GM13977 (cell line): ENCODE results near the gene COX19.

Source experiments
- DNase-seq: peaks from one replicate; pipeline ENCODE4 v3.0.0; 2012; ENCODE audit warnings: low spot score
- in situ Hi-C: fragments of 300-500 bp; cut with MboI; formaldehyde crosslinking; loops from one replicate; pipeline ENCODE4 v1.12.0; 2022; ENCODE audit warnings: low sequenced_read_pairs, low pct_unique_long_range_greater_than_20kb, mixed read lengths, inconsistent platforms; ENCODE audit not compliant: unreplicated experiment
- TF ChIP-seq, protein P1 (sequence below): IDR thresholded peaks from 2 replicates; pipeline ENCODE4 v1.5.1; 2012; ENCODE audit warnings: mild to moderate bottlenecking, control low read depth; ENCODE audit not compliant: insufficient read depth; ENCODE audit errors: extremely low read depth, missing control alignments

COX19 gene

DNA sequence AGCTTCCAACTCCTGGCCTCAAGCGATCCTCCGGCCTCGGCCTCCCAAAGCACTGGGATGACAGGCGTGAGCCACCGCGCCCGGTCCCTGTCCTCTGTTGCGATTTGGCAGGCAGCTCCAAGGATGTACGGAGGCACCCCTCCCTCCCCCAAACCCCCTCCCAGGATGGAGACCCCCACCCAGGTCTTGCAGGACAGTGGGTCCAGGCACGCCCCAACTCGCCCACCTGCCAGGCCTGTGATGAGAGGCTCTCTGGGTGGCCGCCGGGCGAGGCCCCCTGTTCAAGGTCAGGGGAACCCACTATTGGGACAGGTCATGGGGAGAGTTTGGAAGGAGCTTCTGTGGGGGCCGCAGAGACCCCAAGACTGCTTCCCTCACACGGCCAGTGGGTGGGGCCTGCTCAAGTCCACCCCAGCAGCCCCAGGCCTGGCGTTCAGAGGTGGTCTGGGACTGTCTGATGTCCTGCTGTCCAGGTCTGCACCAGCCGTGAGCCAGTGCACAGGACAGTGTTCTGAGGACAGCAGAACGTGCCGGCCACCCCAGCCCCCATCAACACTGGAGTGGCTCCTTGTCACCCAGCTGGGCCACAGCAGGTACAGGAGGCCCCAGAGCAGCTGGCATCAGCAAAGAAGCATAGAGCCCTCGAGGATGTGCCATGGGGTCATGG, 23.3 kb downstream of the COX19 start:
- no peak for DNase-seq
- in situ Hi-C loops = no loop called here
- TF ChIP-seq, protein P1, sequence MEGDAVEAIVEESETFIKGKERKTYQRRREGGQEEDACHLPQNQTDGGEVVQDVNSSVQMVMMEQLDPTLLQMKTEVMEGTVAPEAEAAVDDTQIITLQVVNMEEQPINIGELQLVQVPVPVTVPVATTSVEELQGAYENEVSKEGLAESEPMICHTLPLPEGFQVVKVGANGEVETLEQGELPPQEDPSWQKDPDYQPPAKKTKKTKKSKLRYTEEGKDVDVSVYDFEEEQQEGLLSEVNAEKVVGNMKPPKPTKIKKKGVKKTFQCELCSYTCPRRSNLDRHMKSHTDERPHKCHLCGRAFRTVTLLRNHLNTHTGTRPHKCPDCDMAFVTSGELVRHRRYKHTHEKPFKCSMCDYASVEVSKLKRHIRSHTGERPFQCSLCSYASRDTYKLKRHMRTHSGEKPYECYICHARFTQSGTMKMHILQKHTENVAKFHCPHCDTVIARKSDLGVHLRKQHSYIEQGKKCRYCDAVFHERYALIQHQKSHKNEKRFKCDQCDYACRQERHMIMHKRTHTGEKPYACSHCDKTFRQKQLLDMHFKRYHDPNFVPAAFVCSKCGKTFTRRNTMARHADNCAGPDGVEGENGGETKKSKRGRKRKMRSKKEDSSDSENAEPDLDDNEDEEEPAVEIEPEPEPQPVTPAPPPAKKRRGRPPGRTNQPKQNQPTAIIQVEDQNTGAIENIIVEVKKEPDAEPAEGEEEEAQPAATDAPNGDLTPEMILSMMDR = no peak

DNA sequence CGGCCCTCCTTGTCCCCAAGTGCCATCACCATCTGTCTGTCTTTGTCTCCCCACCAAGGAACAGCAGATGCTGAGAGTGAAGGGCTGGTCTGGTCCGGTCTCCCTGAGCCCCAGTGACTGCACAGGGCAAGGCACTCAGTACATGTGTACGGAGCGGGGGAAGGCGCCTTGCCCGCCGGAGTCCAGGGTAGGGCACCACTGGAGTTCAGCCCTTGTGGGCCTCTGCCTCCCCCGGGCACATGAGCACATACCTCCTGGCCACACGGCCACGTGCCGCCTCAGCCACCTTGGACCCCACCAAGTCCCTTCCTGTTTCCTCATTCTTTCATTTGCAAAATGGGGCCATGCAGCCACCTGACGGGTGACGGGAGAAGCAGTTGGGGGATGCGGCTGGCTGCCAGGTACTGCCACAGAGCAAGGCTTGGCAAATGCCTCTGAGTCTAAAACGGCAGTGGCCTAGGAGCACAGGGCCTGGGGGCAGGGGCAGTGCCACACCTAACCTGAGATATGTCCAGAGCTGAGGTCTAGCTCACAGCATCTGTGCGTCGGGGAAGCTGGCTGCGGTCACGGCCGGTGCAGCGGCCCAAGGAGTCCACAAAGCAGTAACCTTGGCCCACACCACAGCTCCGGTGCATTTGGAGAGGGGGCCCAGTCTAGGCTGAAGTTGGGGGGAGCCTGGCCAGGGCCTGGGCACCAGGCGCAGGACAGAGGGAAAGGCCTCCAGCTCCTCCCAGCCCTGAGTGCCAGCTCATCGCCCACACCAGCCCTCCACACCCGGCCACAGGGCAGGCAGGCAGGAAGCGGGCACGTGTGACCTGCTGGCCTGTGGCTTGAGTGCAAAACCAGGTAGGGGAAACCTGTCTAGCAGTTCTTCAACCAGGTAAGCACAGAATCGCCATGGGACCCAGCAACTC, 26.1 kb downstream of the COX19 start:
- no peak for DNase-seq
- TF ChIP-seq, protein P1 = no peak
- in situ Hi-C loops = no loop called here

DNA sequence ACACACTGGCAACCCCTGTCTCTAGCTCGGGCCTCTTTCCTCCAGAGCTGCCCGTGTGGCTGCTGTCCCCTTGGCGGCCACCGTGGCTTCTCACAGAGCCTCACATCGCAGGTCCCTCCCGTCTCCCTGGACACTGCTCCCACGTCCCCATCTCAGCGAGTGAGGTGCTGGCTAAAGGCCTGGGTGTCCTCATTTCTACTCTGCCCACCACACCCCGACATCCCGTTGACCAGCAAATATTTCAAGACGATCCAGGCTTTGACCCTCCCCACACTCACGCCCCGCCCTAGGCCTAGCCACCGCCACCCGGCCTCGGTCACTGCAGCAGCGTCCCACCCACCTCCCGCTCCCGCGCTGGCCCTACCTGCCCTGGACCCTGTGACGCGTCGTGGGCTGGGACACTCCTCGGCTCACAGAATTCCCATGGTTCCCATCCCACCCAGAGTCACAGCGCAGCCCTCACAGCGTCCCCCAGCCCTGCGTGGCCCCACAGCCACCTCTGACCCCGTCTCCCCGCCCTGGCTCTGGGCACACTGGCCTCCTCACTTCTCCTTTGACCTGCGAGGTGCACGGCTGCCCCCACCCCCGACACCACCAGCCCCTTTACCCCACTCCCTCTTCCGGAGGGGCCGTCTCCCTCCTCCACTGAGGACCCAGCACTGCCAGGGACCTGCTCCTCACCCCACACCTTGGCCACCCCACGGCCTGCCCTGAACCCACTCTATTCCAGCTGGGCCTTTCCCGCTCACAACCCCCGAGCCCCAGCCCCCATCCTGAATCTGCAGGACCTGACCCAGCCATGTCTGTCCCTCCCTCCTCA, 27.7 kb downstream of the COX19 start:
- TF ChIP-seq, protein P1 = no peak
- no peak for DNase-seq
- in situ Hi-C loops = no loop called here

DNA sequence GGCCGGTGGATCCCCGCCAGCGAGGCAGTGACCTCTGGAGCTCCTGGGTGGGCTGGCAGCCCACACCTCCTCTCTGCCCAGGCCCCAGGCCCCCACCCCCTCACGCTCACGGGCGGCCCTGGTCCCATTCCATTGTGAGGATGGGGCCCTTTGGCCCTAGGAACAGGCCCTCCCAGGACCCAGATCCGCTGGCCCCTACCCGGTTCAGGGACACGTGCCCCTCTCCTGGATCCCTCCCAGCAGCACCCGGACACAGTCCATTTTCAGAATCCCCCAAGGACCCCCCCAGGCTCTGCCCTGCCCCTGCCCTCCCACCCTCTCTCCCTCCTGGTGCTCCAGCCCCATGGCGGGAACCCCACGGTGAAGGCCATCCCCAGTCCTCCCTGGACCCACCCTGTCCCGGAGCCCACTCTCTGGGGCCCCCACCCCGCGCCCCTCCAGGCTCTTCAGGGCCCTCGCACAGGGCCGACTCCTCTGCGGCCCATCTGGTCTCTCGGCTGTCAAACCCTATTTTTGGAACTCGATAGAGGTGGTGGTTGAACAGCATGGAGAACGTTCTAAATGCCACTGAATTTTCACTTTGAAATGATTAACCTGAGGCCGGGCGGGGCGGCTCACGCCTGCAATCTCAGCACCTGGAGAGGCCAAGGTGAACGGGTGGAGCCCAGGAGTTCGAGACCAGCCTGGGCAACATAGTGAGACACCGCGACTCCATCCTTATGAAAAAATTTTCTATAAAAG, 28.9 kb downstream of the COX19 start:
- no peak for DNase-seq
- TF ChIP-seq, protein P1 = no peak
- in situ Hi-C loops = no loop called here

DNA sequence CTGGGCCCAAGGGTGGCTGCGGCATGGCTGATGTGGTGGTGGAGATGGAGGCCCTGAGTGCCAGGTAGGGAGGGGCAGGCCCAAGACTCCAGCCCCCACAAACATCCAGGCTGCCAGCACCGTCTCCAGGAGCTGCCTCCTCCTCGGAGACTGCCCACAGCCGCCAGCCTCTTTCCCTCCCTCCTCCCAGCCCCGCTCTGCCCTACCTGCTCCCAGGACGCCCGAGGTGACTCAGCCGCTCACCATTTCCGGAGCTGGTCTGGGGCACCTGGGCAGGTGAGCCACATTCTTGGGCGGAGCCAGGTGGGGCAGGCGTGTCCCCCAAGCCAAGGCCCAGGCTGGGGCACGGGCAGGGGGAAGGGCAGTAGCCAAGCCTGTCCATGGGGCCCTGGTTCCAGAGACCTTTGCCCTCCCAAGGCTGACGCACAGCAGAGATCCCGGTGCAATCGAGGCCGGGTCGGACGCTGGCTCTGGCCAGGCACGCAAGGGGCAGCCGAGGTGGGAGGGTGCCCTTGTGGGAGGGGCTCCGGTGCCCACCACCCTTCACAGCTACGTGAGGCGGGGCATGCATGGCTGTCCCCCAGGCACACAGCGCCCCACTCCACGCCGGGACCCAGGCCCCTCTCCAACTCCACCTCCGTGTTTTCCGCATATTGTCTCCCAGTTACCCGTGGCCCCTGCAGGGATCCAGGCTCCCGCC, 29.6 kb downstream of the COX19 start:
- in situ Hi-C loops = no loop called here
- no peak for DNase-seq
- TF ChIP-seq, protein P1 = no peak
